SK-N-SH treated with all-trans-retinoic acid at 6 μM for 48 hours (cell line): ENCODE results near the gene PPP1R18.

Experiments
- ARNTL ChIP-seq: fragments of 450-650 bp; formaldehyde crosslinking; IDR thresholded peaks from 2 replicates; pipeline ENCODE4 v1.5.0; 2020; ENCODE audit warnings: low read depth, mild to moderate bottlenecking, moderate library complexity, borderline replicate concordance
- CSDC2 ChIP-seq: fragments of 250-450 bp; sonication (Bioruptor Pico); IDR thresholded peaks from 2 replicates; pipeline ENCODE4 v1.5.0; 2020; ENCODE audit warnings: mild to moderate bottlenecking, moderate library complexity
- PATZ1 ChIP-seq: fragments of 250-450 bp; sonication (Bioruptor Pico); IDR thresholded peaks from 2 replicates; pipeline ENCODE4 v1.8.0; 2020; ENCODE audit warnings: mild to moderate bottlenecking, moderate library complexity, borderline replicate concordance
- RARB ChIP-seq: fragments of 250-450 bp; sonication (Bioruptor Pico); IDR thresholded peaks from 2 replicates; pipeline ENCODE4 v1.8.0; 2021; ENCODE audit warnings: mild to moderate bottlenecking, moderate library complexity
- ZFP3 ChIP-seq: fragments of 250-450 bp; sonication (Bioruptor Pico); IDR thresholded peaks from 2 replicates; pipeline ENCODE4 v1.5.0; 2020; ENCODE audit warnings: mild to moderate bottlenecking, moderate library complexity
- ZFP30 ChIP-seq: fragments of 450-650 bp; formaldehyde crosslinking; IDR thresholded peaks from 2 replicates; pipeline ENCODE4 v1.5.0; 2022; ENCODE audit warnings: mild to moderate bottlenecking, moderate library complexity
- ZNF70 ChIP-seq: fragments of 450-650 bp; formaldehyde crosslinking; IDR thresholded peaks from 2 replicates; pipeline ENCODE4 v1.5.0; 2020; ENCODE audit warnings: mild to moderate bottlenecking, moderate library complexity
- TF ChIP-seq, protein P1 (sequence below): fragments of 250-450 bp; sonication (Bioruptor Pico); IDR thresholded peaks from 2 replicates; pipeline ENCODE4 v1.8.0; 2021; ENCODE audit warnings: low read depth, mild to moderate bottlenecking, moderate library complexity, borderline replicate concordance
- TF ChIP-seq, protein P2 (sequence below): fragments of 250-450 bp; sonication (Bioruptor Pico); IDR thresholded peaks from 2 replicates; pipeline ENCODE4 v1.5.1; 2021; ENCODE audit warnings: mild to moderate bottlenecking, moderate library complexity

DNA sequence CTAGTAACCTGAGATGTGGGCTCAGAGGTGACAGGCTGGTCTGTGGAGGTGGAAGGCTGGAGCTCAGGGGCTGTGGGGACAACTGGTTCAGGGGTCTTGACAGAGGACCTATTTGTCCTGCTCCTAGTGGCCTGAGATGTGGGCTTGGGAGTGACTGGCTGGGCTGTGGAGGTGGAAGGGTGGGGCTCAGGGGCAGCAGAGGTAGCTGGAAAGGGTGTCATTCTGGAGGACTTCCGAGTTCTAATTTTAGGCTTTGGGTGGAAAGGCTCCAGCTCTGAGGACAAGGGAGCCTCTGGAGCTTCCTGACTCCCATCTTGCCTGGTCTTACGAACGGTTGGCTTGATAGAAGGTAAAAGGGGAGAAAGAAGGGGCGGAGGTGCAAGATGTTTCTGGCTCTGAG lies 19.2 kb upstream of the PPP1R18 start:
- TF ChIP-seq ARNTL, result no peak
- TF ChIP-seq ZFP3 (CRISPR knock-in tag), result no peak
- no peak for TF ChIP-seq PATZ1 (CRISPR knock-in tag)
- TF ChIP-seq RARB, result no peak
- no peak for TF ChIP-seq ZFP30
- TF ChIP-seq CSDC2 (CRISPR knock-in tag), result no peak
- TF ChIP-seq, protein P1, sequence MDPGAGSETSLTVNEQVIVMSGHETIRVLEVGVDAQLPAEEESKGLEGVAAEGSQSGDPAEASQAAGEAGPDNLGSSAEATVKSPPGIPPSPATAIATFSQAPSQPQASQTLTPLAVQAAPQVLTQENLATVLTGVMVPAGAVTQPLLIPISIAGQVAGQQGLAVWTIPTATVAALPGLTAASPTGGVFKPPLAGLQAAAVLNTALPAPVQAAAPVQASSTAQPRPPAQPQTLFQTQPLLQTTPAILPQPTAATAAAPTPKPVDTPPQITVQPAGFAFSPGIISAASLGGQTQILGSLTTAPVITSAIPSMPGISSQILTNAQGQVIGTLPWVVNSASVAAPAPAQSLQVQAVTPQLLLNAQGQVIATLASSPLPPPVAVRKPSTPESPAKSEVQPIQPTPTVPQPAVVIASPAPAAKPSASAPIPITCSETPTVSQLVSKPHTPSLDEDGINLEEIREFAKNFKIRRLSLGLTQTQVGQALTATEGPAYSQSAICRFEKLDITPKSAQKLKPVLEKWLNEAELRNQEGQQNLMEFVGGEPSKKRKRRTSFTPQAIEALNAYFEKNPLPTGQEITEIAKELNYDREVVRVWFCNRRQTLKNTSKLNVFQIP (CRISPR knock-in tag), result no peak
- TF ChIP-seq, protein P2, sequence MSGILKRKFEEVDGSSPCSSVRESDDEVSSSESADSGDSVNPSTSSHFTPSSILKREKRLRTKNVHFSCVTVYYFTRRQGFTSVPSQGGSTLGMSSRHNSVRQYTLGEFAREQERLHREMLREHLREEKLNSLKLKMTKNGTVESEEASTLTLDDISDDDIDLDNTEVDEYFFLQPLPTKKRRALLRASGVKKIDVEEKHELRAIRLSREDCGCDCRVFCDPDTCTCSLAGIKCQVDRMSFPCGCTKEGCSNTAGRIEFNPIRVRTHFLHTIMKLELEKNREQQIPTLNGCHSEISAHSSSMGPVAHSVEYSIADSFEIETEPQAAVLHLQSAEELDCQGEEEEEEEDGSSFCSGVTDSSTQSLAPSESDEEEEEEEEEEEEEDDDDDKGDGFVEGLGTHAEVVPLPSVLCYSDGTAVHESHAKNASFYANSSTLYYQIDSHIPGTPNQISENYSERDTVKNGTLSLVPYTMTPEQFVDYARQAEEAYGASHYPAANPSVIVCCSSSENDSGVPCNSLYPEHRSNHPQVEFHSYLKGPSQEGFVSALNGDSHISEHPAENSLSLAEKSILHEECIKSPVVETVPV (CRISPR knock-in tag), result no peak
- TF ChIP-seq ZNF70 (CRISPR knock-in tag), result no peak
